ENCODE data around the gene LRIG1.

The LRIG1 gene

GRCh38 chr3:66464512-66464894, 36.3 kb downstream of the LRIG1 start:
- no peak for ATAC-seq
- TF ChIP-seq TOX (CRISPR knock-in tag; IDR thresholded peaks at IDR 0.05; ENCODE audit: borderline replicate concordance) (no peak), TCF4 (CRISPR knock-in tag; IDR thresholded peaks at IDR 0.05; ENCODE audit: borderline replicate concordance) (no peak), PATZ1 (CRISPR knock-in tag; IDR thresholded peaks at IDR 0.05; ENCODE audit: borderline replicate concordance) (no peak), ZNF565 (CRISPR knock-in tag; conservative IDR thresholded peaks at IDR 0.05; ENCODE audit: low read depth) (no peak), ZFP30 (CRISPR knock-in tag; IDR thresholded peaks at IDR 0.05) (no peak), GLIS3 (CRISPR knock-in tag; IDR thresholded peaks at IDR 0.05) (no peak), TSHZ2 (CRISPR knock-in tag; IDR thresholded peaks at IDR 0.05) (no peak), CSDC2 (CRISPR knock-in tag; IDR thresholded peaks at IDR 0.05) (no peak), ARNTL (CRISPR knock-in tag; IDR thresholded peaks at IDR 0.05; ENCODE audit: borderline replicate concordance, low read depth) (no peak), POU6F1 (CRISPR knock-in tag; IDR thresholded peaks at IDR 0.05; ENCODE audit: borderline replicate concordance, low read depth) (no peak), CSRNP3 (CRISPR knock-in tag; IDR thresholded peaks at IDR 0.05) (no peak), ZNF8 (CRISPR knock-in tag; IDR thresholded peaks at IDR 0.05) (no peak), PPARA (CRISPR knock-in tag; IDR thresholded peaks at IDR 0.05; ENCODE audit: borderline replicate concordance) (no peak), CREB5 (CRISPR knock-in tag; IDR thresholded peaks at IDR 0.05; ENCODE audit: low read depth) (no peak), ISL1 (CRISPR knock-in tag; IDR thresholded peaks at IDR 0.05) (no peak), ZFP3 (CRISPR knock-in tag; IDR thresholded peaks at IDR 0.05) (no peak), ESRRG (CRISPR knock-in tag; IDR thresholded peaks at IDR 0.05) (no peak), BACH2 (CRISPR knock-in tag; IDR thresholded peaks at IDR 0.05; ENCODE audit: borderline replicate concordance) (no peak)

GRCh38 chr3:66463730-66464511, 36.9 kb downstream of the LRIG1 start:
- TF ChIP-seq ZFP3 (CRISPR knock-in tag; IDR thresholded peaks at IDR 0.05), result no peak
- TF ChIP-seq CREB5 (CRISPR knock-in tag; IDR thresholded peaks at IDR 0.05; ENCODE audit: low read depth), result no peak
- TF ChIP-seq RARB (CRISPR knock-in tag; IDR thresholded peaks at IDR 0.05), result no peak
- TF ChIP-seq POU6F1 (CRISPR knock-in tag; IDR thresholded peaks at IDR 0.05; ENCODE audit: borderline replicate concordance, low read depth), result no peak
- ATAC-seq, result no peak
